SH-SY5Y (cell line): ENCODE results near the gene COPZ2.

ENCODE experiments used
- GATA2 ChIP-seq: IDR thresholded peaks from 2 replicates; pipeline ENCODE4 v1.6.1; 2011; ENCODE audit warnings: mild to moderate bottlenecking, low read depth, low read length
- GATA3 ChIP-seq: IDR thresholded peaks from 2 replicates; pipeline ENCODE4 v1.6.1; 2011; ENCODE audit warnings: low read depth, mild to moderate bottlenecking, low read length, moderate library complexity

The COPZ2 gene

GRCh38 chr17:48058393-48059124, 21.0 kb upstream of the COPZ2 start:
- TF ChIP-seq GATA3 (no peak), GATA2 (no peak)

- no peak for TF ChIP-seq GATA2
- no peak for TF ChIP-seq GATA3
These were observed 20.0 kb upstream of the COPZ2 start for GRCh38 chr17:48057626-48058025.

- TF ChIP-seq GATA2 (no peak), GATA3 (no peak)
These were observed 19.3 kb upstream of the COPZ2 start for GRCh38 chr17:48056879-48057278.

- TF ChIP-seq GATA2, result no peak
- TF ChIP-seq GATA3, result no peak
These were observed 18.7 kb upstream of the COPZ2 start for GRCh38 chr17:48056246-48056745.

- TF ChIP-seq GATA2 (no peak), GATA3 (no peak)
These were observed 18.1 kb upstream of the COPZ2 start for GRCh38 chr17:48055531-48056245.

- no peak for TF ChIP-seq GATA3
- no peak for TF ChIP-seq GATA2
These were observed 16.9 kb upstream of the COPZ2 start for GRCh38 chr17:48054238-48055185.

- no peak for TF ChIP-seq GATA3
- TF ChIP-seq GATA2, result no peak
These were observed 16.2 kb upstream of the COPZ2 start for GRCh38 chr17:48053758-48054237.

- no peak for TF ChIP-seq GATA3
- no peak for TF ChIP-seq GATA2
These were observed 15.6 kb upstream of the COPZ2 start for GRCh38 chr17:48052956-48053757.

- TF ChIP-seq GATA3 (no peak), GATA2 (no peak)
These were observed 14.3 kb upstream of the COPZ2 start for GRCh38 chr17:48051706-48052486.

- TF ChIP-seq GATA2 (no peak), GATA3 (no peak)
These were observed 13.7 kb upstream of the COPZ2 start for GRCh38 chr17:48051283-48051682.

- TF ChIP-seq GATA2, result no peak
- no peak for TF ChIP-seq GATA3
These were observed 11.0 kb upstream of the COPZ2 start for GRCh38 chr17:48048384-48049126.
